ENCODE data around the gene ASPN.

ASPN gene

DNA sequence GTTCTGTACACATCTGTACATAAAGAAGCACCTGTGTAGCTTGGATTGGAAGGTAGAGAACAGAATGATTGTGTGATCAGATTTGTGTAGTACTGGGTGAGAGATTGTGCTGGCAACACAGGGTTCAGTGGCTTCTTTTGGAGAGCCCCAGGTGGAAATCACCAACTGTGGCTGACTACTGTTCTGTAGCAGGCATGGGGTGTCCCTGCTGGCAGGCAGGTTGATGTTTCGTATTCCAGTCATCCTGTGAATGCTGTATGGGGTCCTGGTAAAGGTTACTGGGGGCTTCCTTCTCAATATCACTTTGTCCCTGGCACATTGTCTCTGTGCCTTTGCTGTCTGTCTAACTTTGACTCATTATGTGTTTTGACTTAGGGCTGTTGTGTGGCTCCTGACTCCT, 5.3 kb downstream of the ASPN start:
- DNase-seq (ENCODE audit: low read depth in 3 of 3) = no peak

GRCh38 chr9:92474587-92474986, 7.7 kb downstream of the ASPN start:
- DNase-seq (ENCODE audit: low read depth in 3 of 3) = no peak

DNA sequence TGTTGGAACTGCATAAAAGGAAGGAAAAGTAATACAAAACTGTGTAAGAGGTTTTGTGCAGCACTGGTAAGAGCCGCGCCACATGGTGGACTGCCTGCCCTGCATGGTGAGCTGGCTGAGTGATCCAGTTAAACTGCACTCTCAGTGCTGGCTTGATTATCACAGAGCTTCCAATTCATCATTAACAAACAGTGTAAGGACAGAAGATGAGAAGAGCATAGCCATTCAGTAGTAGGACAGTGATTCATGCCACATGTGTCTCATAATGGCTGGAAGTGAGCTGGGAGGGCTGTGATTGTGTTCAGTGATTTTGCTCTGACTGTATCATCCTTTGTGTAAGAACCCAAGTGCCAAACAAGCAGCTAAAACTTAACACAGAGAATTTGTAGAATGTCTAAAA, 14.1 kb downstream of the ASPN start:
- DNase-seq (ENCODE audit: low read depth in 3 of 3) = no peak

- no peak for DNase-seq (ENCODE audit: low read depth in 3 of 3)
Observed at GRCh38 chr9:92467511-92467910, 14.8 kb downstream of the ASPN start.

DNA sequence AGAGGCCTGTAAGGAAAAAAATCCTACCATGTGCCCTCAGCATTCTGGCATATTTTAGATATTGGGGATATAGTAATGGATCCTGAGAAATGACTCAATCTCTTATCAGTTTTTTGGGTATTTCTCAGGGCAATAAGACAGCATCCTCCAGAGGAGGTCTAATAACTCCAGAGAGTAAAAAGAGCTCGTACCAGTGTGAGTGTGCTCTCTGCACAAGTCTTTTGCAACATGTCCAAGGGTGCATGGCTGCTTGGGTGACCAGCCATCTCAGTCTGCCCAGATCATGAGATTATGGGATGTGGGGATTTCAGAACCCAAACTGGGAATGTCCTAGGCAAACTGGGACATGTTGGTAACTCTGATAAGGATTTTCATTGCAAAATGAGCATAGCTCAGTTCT, 15.3 kb downstream of the ASPN start:
- DNase-seq (ENCODE audit: low read depth in 3 of 3) = no peak

- DNase-seq (ENCODE audit: low read depth in 3 of 3) = no peak
Observed at GRCh38 chr9:92463984-92464383, 18.3 kb downstream of the ASPN start.

DNA sequence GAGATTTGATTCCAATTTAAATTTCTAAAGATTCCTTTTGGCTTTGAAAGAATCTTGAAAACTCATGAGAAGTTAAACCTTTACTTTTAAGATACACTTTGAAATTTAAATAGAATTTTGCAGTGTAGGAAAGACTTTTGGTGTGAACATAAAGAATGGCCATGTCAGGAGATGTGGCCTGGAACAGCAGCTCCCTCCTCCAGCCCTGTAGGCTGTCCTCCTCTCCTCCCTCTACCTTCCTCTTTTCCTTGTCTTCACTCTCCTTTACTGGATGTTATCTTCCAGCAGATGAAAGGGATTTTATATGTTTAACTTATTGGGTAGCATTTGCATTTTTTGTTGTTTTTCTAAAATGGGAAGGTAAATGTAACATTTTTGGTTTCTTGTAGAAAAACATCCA, 18.9 kb downstream of the ASPN start:
- no peak for DNase-seq (ENCODE audit: low read depth in 3 of 3)

GRCh38 chr9:92457576-92457975, 24.7 kb downstream of the ASPN start:
- DNase-seq (ENCODE audit: low read depth in 3 of 3) = no peak

- DNase-seq (ENCODE audit: low read depth in 3 of 3) = no peak
Observed at GRCh38 chr9:92455217-92455616, 27.1 kb downstream of the ASPN start.

DNA sequence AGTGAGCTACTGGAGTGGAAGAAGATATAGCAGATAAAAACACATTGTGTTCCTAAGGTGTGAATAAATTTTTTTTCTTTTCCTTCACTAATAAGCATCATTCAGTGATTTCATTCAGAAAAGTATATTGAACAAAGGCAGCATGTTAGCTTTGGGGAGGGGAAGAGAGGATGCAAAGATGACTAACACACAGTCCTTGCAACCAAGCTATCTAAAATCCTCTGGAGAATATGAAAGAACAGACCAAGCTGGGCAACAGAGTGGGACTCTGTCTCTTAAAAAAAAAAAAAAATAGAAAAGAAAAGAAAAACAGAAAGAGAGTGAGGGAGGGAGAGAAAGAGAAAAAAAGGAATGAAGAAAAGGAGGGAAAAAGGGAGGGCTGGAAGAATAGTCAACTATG, 35.8 kb downstream of the ASPN start:
- DNase-seq (ENCODE audit: low read depth in 3 of 3) = no peak

DNA sequence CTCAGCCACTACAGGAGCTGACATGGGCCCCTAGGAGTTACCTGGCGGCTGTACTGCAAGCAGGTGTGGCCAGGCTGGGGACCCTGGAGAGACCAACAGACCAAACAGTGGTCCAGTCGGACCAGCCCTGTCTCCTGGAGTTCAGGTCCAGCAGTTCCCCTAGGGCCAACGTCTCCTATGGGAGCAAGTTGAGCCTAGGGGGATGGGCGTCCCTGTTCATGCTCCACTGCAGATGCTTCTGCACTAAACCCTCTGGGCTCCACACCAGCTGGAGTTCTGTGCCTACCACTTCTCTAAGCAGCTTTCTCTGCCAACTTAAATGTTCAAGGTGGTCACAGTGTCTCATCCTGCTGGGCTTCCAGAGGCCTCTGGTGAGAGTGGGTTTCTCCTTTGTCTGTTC, 37.5 kb downstream of the ASPN start:
- DNase-seq (ENCODE audit: low read depth in 3 of 3) = no peak

- DNase-seq (ENCODE audit: low read depth in 3 of 3) = no peak
Observed at GRCh38 chr9:92440751-92441046, 41.6 kb downstream of the ASPN start.

GRCh38 chr9:92439921-92440750, 42.2 kb downstream of the ASPN start:
- DNase-seq (ENCODE audit: low read depth in 3 of 3) = no peak

GRCh38 chr9:92438900-92439526, 43.3 kb downstream of the ASPN start:
- DNase-seq (ENCODE audit: low read depth in 3 of 3) = no peak

DNA sequence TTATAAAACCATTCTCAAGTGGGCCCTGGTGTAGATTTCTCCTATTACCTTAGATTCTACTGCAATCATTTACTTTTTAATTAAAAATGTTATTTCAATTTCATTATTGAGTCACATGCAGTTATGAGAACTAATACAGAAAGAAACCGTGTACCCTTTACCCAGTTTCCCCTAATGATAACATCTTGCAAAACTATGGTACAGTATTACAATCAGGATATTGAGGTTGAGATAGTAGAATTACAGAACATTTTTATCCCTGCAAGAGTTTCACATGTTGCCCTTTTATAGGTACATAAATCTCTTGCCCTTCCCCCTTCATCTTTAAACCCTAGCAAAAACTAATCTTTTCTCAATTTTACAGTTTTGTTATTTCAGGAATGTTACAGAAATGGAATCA, 47.0 kb downstream of the ASPN start:
- DNase-seq (ENCODE audit: low read depth in 3 of 3) = no peak

DNA sequence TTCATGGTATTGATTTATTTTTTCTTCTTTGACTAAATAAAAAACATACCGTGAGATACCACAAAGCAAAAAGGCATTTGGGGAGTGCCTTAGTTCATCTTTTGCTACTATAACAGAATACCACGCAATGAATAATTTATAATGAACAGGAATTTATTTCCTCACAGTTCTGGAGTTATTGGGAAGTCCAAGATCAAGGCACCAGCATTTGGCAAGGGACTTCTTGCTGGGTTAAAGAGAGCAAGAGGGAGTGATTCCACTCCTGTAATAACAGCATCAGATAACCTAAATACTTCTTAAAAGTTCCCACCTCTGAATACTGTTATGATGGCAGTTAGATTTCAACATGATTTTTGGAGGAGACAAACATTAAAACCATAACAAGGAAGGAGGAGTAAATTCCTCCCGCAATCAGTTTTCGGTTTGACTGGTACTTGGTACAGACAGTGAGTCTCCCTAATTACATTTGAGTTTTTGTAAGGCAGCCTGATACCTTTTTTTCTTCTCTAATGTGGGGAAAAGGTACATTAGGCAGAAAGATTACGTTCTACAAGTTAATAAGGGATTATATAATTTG, 49.2 kb downstream of the ASPN start:
- DNase-seq (ENCODE audit: low read depth in 3 of 3) = no peak

- DNase-seq (ENCODE audit: low read depth in 3 of 3) = no peak
Observed at GRCh38 chr9:92432350-92432749, 50.0 kb downstream of the ASPN start.

DNA sequence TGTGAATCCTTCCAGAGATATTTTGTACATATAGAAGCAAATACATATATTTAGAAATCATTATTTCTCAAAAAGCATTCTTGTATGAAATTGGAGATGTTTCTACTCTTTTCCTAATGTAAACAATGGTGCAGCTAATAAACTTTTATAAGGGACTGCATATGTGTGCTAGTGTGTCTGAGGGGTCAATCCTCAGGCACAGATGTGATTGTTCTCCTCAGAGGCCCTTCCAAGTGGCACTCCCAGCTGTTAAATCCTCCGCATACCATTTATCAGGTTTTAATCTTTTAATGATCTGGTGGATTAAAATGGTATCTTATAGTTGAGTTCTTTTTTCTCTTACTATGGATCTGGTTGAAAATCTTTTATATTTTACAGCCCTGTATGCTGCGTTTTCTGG, 52.5 kb downstream of the ASPN start:
- DNase-seq (ENCODE audit: low read depth in 3 of 3) = no peak

DNA sequence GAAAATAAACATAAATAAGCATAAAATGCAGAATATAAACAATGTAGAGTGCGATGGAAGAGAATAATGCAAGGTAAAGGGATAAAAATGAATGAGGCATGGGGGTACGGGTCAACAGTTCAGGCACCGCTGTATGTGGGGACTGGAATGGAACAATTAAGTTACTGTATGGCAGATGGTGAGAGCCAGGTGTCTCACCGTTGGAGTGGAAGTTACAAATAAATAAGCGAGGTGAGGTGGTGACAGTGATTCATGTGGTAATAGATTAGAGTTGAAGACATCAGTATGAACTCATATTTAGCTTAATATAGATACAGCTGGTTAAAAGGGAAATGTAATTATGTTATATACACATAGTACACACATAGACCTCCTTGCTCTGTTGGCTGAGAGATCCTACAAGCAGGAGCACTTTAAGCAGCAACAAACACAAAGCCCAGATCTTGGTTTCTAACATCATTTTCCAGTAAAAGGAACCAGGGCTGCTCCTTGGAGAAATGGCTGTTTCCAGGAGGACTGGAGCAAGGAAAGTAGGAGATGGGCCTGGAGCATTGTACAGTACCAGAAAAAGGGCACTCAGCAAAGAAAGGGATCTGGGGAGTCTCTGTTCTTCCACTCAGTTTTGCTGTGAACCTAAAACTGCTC, 55.7 kb downstream of the ASPN start:
- DNase-seq (ENCODE audit: low read depth in 3 of 3) = no peak

GRCh38 chr9:92425474-92425873, 56.8 kb downstream of the ASPN start:
- DNase-seq (ENCODE audit: low read depth in 3 of 3) = no peak

DNA sequence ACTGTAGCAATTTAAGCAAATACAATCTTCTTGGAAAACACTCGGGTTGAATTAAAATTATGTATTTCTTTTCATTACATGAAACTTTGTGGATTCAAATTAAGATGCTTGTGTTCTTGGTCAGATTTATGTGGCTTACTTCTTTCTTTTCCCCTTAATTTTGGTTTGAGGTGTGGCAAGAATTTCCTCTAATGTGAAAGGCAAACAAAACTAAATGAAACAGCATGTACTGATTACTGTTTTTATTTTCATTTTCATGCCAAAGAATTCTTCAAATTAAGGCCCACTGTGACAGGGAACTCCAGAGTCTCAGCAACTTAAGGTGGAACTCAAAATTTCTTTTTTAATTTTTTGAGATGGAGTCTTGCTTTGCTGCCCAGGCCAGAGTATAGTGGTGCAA, 58.0 kb downstream of the ASPN start, which contains the start of gene OMD:
TSS of gene OMD (minus strand) at position 132 of the 400 bp plus-strand sequence. CDS start 6,913 bp downstream, outside the sequence.
- DNase-seq (ENCODE audit: low read depth in 3 of 3) = no peak

- no peak for DNase-seq (ENCODE audit: low read depth in 3 of 3)
Observed at GRCh38 chr9:92423612-92424011, 58.7 kb downstream of the ASPN start.

Data from stimulated activated CD4-positive, alpha-beta T cell treated with anti-CD3 and anti-CD28 coated beads, TNF-alpha, amount 100 ng/mL, for 24 hours (primary cell).